Hepatocyte (in vitro differentiated cells): Measurements from ENCODE around the gene CLCN7.

Experiments used
- EZH2phosphoT487 ChIP-seq: fragments of 200-600 bp; sonication (generic); IDR thresholded peaks from one replicate; pipeline ENCODE4 v1.6.1; 2018; ENCODE audit warnings: antibody characterized with exemption, mild to moderate bottlenecking, low read depth, moderate library complexity; ENCODE audit not compliant: unreplicated experiment, severe bottlenecking
- TF ChIP-seq, protein P1 (sequence below): fragments of 200-600 bp; sonication (generic); IDR thresholded peaks from 2 replicates; pipeline ENCODE4 v1.5.1; 2016; ENCODE audit warnings: antibody characterized with exemption, mild to moderate bottlenecking; ENCODE audit not compliant: poor library complexity

DNA sequence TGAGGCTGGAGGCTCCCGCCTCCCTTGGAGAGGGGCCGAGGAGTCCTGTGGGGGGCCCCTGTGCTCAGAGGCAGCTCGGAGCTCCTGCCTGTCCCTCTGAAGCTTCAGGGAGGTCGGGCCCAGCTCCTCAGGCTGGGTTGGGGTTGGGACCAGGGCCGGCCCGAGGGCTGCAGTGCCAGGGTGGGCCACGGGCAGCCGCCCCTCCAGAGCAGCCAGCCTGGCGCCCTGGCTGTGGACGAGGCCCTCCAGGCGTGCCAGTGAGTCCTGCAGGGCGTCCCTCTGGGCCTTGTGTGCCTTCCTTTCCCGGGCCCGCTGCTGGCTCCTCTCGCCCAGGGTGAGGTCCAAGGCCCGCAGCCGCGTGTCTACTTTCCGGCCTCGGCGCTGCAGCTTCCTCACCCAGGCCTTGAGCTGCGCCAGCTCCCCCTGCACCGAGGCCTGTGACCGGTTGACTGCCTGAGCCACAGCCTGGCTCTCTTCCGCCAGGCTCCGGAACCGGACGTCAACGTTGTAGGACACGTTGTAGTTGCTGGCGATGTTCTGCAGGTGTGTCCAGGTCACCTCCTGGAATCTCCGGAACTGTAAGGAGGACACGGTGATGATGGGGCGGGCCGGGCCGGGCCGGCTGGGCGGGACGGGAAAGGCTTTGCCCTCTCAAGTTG lies 12.7 kb upstream of the CLCN7 start:
- TF ChIP-seq, protein P1, sequence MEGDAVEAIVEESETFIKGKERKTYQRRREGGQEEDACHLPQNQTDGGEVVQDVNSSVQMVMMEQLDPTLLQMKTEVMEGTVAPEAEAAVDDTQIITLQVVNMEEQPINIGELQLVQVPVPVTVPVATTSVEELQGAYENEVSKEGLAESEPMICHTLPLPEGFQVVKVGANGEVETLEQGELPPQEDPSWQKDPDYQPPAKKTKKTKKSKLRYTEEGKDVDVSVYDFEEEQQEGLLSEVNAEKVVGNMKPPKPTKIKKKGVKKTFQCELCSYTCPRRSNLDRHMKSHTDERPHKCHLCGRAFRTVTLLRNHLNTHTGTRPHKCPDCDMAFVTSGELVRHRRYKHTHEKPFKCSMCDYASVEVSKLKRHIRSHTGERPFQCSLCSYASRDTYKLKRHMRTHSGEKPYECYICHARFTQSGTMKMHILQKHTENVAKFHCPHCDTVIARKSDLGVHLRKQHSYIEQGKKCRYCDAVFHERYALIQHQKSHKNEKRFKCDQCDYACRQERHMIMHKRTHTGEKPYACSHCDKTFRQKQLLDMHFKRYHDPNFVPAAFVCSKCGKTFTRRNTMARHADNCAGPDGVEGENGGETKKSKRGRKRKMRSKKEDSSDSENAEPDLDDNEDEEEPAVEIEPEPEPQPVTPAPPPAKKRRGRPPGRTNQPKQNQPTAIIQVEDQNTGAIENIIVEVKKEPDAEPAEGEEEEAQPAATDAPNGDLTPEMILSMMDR = no peak
- no peak for TF ChIP-seq EZH2phosphoT487
